Measurements from ENCODE around the gene MEGF11.

The MEGF11 gene

DNA sequence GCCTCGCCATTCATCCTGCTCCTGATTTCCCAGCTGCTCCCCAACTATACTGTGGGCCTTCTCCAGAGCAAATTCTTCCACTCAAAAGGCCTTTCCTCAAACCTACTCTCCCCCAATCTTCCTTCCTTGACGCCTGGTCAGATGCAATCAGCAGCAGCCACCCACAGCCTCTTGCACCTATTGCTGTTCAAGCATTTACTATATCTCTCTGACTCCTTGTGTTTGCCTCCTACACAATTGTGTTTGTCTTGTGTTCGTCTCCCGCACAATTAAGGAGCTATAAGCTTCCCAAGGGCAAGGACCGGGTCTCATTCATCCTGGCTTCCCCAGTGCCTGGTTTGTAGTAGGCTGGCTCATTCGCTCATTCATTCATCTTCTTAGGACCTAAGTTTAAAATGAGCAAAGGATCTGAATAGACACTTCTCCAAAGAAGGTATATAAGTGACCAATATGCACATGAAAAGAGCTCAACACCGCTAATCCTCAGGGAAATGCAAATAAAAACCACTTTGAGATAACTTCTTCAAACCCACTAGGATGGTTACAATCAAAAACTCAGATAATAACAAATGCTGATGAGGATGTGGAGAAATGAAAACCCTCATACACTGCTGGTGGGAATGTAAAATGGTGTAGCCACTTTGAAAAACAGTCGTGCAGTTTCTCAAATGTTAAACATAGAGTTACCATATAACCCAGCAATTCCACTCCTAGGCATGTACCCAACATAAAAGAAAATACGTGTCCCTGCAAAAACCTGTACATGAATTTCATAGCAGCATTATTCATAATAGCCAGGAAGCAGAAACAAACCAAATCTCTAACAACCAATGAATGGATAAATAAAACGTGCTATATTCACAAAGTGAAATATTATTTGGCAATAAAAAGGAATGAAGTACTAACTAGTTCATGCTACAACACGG lies 31.0 kb downstream of the MEGF11 start:
- Histone ChIP-seq H3K36me3 (ENCODE audit: insufficient read depth, low read length) (no peaks in the 10 kb centered on the region), H3K4me1 (ENCODE audit: control insufficient read depth, insufficient read depth, low read length) (no peaks in the 10 kb centered on the region), H3K4me2 (ENCODE audit: low read length) (no peak overlapping the region), H3K4me3 (ENCODE audit: low read length) (no peak overlapping the region), H3K9me3 (replicated peaks; ENCODE audit: low read length) (no peaks in the 10 kb centered on the region), H3K9ac (ENCODE audit: low read depth, low read length) (no peak overlapping the region), H3K27me3 (ENCODE audit: control insufficient read depth, insufficient read depth, low read length) (peaks cover 57% of the 10 kb centered on the region)

DNA sequence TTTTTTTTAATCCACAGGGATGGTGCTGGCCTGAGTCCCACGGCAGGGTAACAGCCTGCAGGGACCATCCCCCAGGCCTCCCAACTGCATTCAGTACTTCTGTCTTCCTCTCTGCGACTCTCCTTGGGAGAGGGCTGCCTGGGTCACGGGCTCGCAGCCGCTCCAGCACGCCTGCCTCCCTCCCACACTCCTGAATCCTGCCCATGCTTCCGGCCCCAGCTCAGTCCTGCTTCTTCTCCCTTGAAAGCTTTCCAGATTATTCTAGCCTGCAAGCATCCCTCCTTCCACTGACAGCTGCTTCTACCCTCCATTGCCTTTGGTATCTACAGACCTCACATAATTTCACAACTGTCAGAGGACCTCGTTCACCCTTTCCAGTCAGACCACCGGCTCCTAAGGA lies 32.4 kb downstream of the MEGF11 start:
- H3K36me3 ChIP-seq (ENCODE audit: insufficient read depth, low read length): no peaks in the 10 kb centered on the region
- H3K4me2 ChIP-seq (ENCODE audit: low read length): no peak overlapping the region
- H3K4me3 ChIP-seq (ENCODE audit: low read length): no peak overlapping the region
- H3K9me3 ChIP-seq (replicated peaks; ENCODE audit: low read length): no peaks in the 10 kb centered on the region
- H3K27me3 ChIP-seq (ENCODE audit: control insufficient read depth, insufficient read depth, low read length): peaks cover 71% of the 10 kb centered on the region
- no peaks in the 10 kb centered on the region for H3K4me1 ChIP-seq (ENCODE audit: control insufficient read depth, insufficient read depth, low read length)
- no peak overlapping the region for H3K9ac ChIP-seq (ENCODE audit: low read depth, low read length)

DNA sequence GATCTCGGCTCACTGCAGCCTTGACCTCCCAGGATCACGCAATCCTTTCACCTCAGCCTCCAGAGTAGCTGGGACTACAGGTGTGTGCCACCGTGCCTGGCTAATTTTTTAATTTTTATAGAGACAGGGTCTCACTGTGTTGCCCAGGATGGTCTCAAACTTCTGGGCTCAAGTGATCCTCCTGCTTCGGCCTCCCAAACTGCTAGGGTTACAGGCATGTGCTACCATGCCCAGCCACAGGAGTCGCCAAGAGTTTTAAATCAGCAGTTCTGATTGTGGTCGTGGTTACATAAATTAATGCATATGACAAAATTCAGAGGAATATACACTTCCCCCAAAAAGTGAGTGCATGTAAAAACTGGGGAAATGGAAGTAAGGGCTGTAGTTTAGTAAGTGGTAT lies 32.9 kb downstream of the MEGF11 start:
- Histone ChIP-seq H3K27me3 (ENCODE audit: control insufficient read depth, insufficient read depth, low read length) (peaks cover 70% of the 10 kb centered on the region), H3K4me2 (ENCODE audit: low read length) (no peak overlapping the region), H3K4me1 (ENCODE audit: control insufficient read depth, insufficient read depth, low read length) (no peaks in the 10 kb centered on the region), H3K9ac (ENCODE audit: low read depth, low read length) (no peak overlapping the region), H3K36me3 (ENCODE audit: insufficient read depth, low read length) (no peaks in the 10 kb centered on the region), H3K4me3 (ENCODE audit: low read length) (no peak overlapping the region), H3K9me3 (replicated peaks; ENCODE audit: low read length) (no peaks in the 10 kb centered on the region)

DNA sequence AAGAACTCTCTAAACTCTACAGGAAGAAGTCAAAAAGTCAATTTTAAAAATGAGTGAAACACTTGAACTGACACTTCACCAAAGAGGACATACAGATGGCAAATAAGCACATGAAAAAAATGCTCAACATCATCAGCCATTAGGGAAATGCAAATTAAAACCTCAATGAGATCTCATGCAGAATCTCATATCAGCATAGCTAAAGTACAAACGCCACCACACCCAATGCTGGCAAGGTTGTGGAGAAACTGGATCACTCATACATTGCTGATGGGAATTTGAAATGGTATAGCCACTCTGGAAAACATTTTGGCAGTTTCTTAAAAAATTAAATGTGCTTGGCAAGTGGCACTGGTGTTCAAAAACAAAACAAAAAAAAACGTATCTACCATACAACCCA lies 34.2 kb downstream of the MEGF11 start:
- H3K4me2 ChIP-seq (ENCODE audit: low read length): no peak overlapping the region
- no peaks in the 10 kb centered on the region for H3K4me1 ChIP-seq (ENCODE audit: control insufficient read depth, insufficient read depth, low read length)
- no peak overlapping the region for H3K4me3 ChIP-seq (ENCODE audit: low read length)
- no peaks in the 10 kb centered on the region for H3K36me3 ChIP-seq (ENCODE audit: insufficient read depth, low read length)
- H3K9ac ChIP-seq (ENCODE audit: low read depth, low read length): no peak overlapping the region
- no peaks in the 10 kb centered on the region for H3K9me3 ChIP-seq (replicated peaks; ENCODE audit: low read length)
- peaks cover 78% of the 10 kb centered on the region for H3K27me3 ChIP-seq (ENCODE audit: control insufficient read depth, insufficient read depth, low read length)

DNA sequence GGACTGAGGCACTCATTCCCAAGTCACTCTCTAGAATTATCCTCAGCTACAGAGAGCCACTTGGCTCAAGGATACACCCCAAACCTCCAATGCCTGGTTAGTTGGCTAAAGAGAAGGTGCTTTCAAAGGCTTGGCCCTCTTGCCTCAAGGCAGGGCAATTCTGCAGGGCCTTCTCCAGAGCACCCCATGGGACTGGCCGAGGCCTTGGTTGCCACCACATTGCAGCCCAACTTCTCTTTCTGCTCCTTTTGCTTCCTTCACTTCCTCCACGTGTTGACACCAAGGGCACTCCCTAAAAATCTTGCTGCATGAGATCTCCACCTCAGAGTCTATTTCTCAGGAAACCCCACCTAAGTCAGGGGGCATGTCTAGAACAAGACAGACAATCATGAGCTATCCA lies 36.7 kb downstream of the MEGF11 start:
- no peaks in the 10 kb centered on the region for H3K36me3 ChIP-seq (ENCODE audit: insufficient read depth, low read length)
- H3K9ac ChIP-seq (ENCODE audit: low read depth, low read length): no peak overlapping the region
- no peak overlapping the region for H3K4me2 ChIP-seq (ENCODE audit: low read length)
- no peaks in the 10 kb centered on the region for H3K4me1 ChIP-seq (ENCODE audit: control insufficient read depth, insufficient read depth, low read length)
- H3K27me3 ChIP-seq (ENCODE audit: control insufficient read depth, insufficient read depth, low read length): peaks cover 83% of the 10 kb centered on the region
- no peaks in the 10 kb centered on the region for H3K9me3 ChIP-seq (replicated peaks; ENCODE audit: low read length)
- H3K4me3 ChIP-seq (ENCODE audit: low read length): no peak overlapping the region

DNA sequence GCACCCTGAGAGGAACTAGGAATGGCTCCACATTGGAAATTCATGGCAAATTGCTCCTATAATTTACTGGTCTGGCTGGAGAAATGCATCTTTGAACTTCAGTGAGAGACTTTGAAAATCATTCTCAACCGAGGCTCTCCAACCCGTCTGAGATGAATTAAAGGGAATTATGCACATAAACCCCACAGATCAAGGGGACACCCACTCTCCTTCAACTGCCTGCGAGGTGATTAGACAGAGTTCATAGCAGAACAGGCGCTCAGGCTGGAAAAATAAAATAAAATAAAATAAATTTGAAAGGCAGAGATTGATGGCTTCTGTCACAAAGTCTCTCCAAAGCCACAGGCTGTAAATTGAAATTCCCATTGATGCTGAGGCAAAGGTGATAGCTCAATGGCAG lies 37.7 kb downstream of the MEGF11 start:
- no peaks in the 10 kb centered on the region for H3K36me3 ChIP-seq (ENCODE audit: insufficient read depth, low read length)
- H3K9me3 ChIP-seq (replicated peaks; ENCODE audit: low read length): no peaks in the 10 kb centered on the region
- peaks cover 80% of the 10 kb centered on the region for H3K27me3 ChIP-seq (ENCODE audit: control insufficient read depth, insufficient read depth, low read length)
- no peaks in the 10 kb centered on the region for H3K4me1 ChIP-seq (ENCODE audit: control insufficient read depth, insufficient read depth, low read length)
- H3K4me2 ChIP-seq (ENCODE audit: low read length): no peak overlapping the region
- H3K4me3 ChIP-seq (ENCODE audit: low read length): no peak overlapping the region
- no peak overlapping the region for H3K9ac ChIP-seq (ENCODE audit: low read depth, low read length)

DNA sequence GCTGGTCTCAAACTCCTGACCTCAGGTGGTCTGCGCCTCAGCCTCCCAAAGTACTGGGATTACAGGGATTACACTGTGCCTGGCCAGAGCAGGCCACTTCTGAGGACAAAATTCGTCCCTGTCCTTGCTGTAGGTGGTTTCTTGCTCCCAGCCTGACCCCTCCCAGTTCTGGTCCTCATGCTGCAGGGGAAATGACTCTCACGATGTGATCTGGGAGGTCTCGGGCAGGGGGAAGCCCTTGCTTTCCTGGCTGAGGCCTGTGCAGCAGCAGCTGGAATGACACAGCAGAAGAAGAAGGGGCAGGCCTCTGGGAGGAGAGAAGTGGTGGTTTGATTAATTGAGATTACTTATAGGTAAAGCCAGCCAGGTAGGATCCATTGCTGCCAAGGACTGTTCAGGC lies 39.3 kb downstream of the MEGF11 start:
- Histone ChIP-seq H3K4me1 (ENCODE audit: control insufficient read depth, insufficient read depth, low read length) (no peaks in the 10 kb centered on the region), H3K36me3 (ENCODE audit: insufficient read depth, low read length) (no peaks in the 10 kb centered on the region)

DNA sequence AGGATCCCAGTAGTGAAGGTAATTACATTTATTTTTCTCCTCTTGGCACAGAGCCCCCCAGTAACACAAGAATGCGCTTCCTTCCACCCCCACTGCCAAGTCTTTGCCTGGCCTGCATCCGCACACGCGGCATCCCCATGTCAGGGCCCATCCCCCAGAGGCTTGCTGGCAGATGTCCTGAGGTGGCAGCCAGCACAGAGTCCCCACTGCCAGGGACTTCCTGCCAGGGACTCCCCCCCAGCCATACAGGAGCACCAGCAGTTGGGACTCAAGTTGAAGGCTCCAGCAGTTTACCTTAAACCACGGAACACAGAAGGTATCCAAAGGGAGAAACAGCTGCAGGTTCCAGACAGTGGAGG lies 41.0 kb downstream of the MEGF11 start:
- Histone ChIP-seq H3K36me3 (ENCODE audit: insufficient read depth, low read length) (no peaks in the 10 kb centered on the region), H3K27me3 (ENCODE audit: control insufficient read depth, insufficient read depth, low read length) (peaks cover 63% of the 10 kb centered on the region), H3K9me3 (replicated peaks; ENCODE audit: low read length) (no peaks in the 10 kb centered on the region), H3K4me3 (ENCODE audit: low read length) (no peak overlapping the region), H3K9ac (ENCODE audit: low read depth, low read length) (no peak overlapping the region), H3K4me2 (ENCODE audit: low read length) (no peak overlapping the region), H3K4me1 (ENCODE audit: control insufficient read depth, insufficient read depth, low read length) (no peaks in the 10 kb centered on the region)

More for the DNA sequence above, 39.3 kb downstream of the MEGF11 start:
- Histone ChIP-seq H3K9ac (ENCODE audit: low read depth, low read length) (no peak overlapping the region), H3K4me3 (ENCODE audit: low read length) (no peak overlapping the region), H3K27me3 (ENCODE audit: control insufficient read depth, insufficient read depth, low read length) (peaks cover 73% of the 10 kb centered on the region), H3K4me2 (ENCODE audit: low read length) (no peak overlapping the region), H3K9me3 (replicated peaks; ENCODE audit: low read length) (no peaks in the 10 kb centered on the region)

DNA sequence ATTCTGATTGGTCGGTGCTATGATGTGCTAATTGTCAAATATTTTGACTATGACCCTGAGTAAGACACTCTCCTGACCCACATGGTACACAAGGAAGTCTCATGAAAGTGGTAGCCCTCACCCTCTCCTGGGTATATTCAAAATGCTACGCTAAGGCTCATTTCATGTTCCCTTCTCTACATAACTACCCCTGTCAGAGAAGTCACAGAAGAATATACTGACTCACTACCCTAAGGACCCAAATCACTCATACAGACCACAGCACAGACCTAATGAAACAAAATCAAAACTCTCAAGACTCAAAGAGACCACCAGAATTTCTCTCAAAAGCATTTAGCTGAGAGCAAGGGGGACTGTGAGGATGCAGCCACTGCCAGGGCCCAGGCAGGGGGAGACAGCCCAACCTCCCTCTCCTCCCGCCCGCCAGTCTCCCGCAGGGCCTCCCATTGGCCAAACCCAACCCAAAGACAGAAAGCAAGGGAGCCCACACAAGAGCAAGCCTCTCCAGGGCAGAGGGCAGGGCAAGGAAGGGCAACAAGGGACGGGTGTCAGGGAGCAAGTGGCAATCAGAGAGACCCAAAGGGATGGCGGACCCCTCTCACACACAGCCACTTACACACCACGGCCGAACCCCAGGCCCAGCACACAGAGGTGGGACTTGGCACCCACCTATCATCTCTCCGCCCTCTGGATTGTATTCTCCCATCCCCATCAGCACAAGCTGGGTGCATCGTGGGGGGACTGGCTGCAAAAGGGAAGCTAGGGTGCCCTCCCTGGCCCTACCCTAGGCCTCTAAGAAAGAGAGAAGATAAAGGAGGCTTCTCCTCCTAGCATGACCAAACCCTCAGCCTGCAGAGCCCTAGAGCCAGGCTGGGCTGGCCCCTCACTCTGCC lies 41.6 kb downstream of the MEGF11 start:
- Histone ChIP-seq H3K36me3 (ENCODE audit: insufficient read depth, low read length) (no peaks in the 10 kb centered on the region), H3K9me3 (replicated peaks; ENCODE audit: low read length) (no peaks in the 10 kb centered on the region), H3K4me3 (ENCODE audit: low read length) (no peak overlapping the region), H3K4me1 (ENCODE audit: control insufficient read depth, insufficient read depth, low read length) (no peaks in the 10 kb centered on the region), H3K27me3 (ENCODE audit: control insufficient read depth, insufficient read depth, low read length) (peaks cover 60% of the 10 kb centered on the region), H3K9ac (ENCODE audit: low read depth, low read length) (no peak overlapping the region), H3K4me2 (ENCODE audit: low read length) (no peak overlapping the region)

DNA sequence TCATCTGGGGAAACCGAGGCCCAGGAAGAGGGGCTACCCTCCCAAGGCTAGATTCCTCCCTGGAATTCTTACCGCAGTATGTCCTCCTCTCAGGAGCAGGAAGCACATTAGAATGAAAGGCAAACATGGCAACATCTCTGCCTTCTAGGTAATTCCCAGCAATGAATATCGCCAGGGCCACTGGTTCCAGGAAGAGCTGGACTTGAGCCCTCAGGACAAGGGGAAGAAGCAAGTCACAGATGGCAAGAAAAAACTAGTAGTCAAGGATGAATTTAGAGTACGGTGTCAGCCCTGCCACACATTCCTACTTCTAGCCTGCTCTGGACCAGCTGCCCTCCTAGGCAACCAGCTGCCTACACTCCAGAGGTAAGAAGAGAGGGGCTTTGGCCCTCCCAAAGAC lies 42.9 kb downstream of the MEGF11 start:
- no peak overlapping the region for H3K9ac ChIP-seq (ENCODE audit: low read depth, low read length)
- H3K36me3 ChIP-seq (ENCODE audit: insufficient read depth, low read length): no peaks in the 10 kb centered on the region
- no peaks in the 10 kb centered on the region for H3K4me1 ChIP-seq (ENCODE audit: control insufficient read depth, insufficient read depth, low read length)
- no peaks in the 10 kb centered on the region for H3K9me3 ChIP-seq (replicated peaks; ENCODE audit: low read length)
- H3K4me3 ChIP-seq (ENCODE audit: low read length): no peak overlapping the region
- H3K27me3 ChIP-seq (ENCODE audit: control insufficient read depth, insufficient read depth, low read length): peaks cover 52% of the 10 kb centered on the region
- no peak overlapping the region for H3K4me2 ChIP-seq (ENCODE audit: low read length)

DNA sequence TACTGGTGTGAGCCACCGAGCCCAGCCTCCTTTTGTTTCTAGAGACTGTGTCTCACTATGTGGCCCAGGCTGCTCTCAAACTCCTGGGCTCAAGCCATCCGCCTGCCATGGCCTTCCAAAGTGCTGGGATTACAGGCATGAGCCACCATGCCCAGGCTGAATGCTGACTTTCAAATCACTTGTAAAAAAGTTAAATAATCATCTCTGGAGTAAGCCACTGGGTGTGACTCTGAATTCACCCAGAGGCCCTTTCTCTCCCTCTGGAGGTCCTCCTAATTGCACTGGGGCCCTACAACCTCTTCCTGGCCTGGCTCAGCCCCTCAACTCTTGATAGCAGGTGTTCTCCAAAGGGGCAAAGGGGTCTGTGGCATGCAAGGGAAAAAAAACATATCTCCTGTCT lies 54.8 kb downstream of the MEGF11 start:
- Histone ChIP-seq H3K9ac (ENCODE audit: low read depth, low read length) (no peak overlapping the region), H3K4me3 (ENCODE audit: low read length) (no peak overlapping the region), H3K27me3 (ENCODE audit: control insufficient read depth, insufficient read depth, low read length) (peaks cover 18% of the 10 kb centered on the region), H3K4me2 (ENCODE audit: low read length) (no peak overlapping the region), H3K36me3 (ENCODE audit: insufficient read depth, low read length) (no peaks in the 10 kb centered on the region), H3K4me1 (ENCODE audit: control insufficient read depth, insufficient read depth, low read length) (no peaks in the 10 kb centered on the region), H3K9me3 (replicated peaks; ENCODE audit: low read length) (no peaks in the 10 kb centered on the region)
